Cerebellar cortex (tissue), 1 donor: ENCODE data around the gene CDHR4.
"Not testable (repeated sequence)": the region's sequence is repeated elsewhere in the genome, so short reads cannot be mapped to it uniquely, and the experiment has no call there.

Experiments used
- DNase-seq: peaks from one replicate; pipeline ENCODE4 v3.0.0-alpha.2; 2015; ENCODE audit warnings: low spot score

CDHR4 gene

GRCh38 chr3:49803465-49804140 is 3.9 kb upstream of the CDHR4 start:
- DNase-seq: peak; percentile 29

GRCh38 chr3:49802719-49803464 is 3.2 kb upstream of the CDHR4 start, which contains the start of gene INKA1:
TSS of gene INKA1 (plus strand) at chr3:49803261. CDS start at chr3:49803393, 132 bp downstream.
- DNase-seq: peak; percentile 86

- no peak for DNase-seq
Measured at GRCh38 chr3:49801160-49801559, 1.5 kb upstream of the CDHR4 start.

- no peak for DNase-seq
Measured at GRCh38 chr3:49799105-49799504, 568 bp downstream of the CDHR4 start.

- DNase-seq: no peak
Measured at GRCh38 chr3:49794926-49795905, 4.5 kb downstream of the CDHR4 start.

GRCh38 chr3:49794431-49794830 is 5.2 kb downstream of the CDHR4 start:
- no peak for DNase-seq

GRCh38 chr3:49793486-49794085 is 6.1 kb downstream of the CDHR4 start:
- no peak for DNase-seq

- no peak for DNase-seq
Measured at GRCh38 chr3:49792371-49793150, 7.1 kb downstream of the CDHR4 start.

GRCh38 chr3:49791571-49791970 is 8.1 kb downstream of the CDHR4 start:
- no peak for DNase-seq

GRCh38 chr3:49790626-49791411 is 8.9 kb downstream of the CDHR4 start:
- no peak for DNase-seq

GRCh38 chr3:49788056-49788455 is 11.6 kb downstream of the CDHR4 start:
- no peak for DNase-seq

GRCh38 chr3:49787536-49787935 is 12.1 kb downstream of the CDHR4 start:
- DNase-seq: no peak

- no peak for DNase-seq
Measured at GRCh38 chr3:49787182-49787464, 12.6 kb downstream of the CDHR4 start.

- peak; percentile 100 for DNase-seq
Measured at GRCh38 chr3:49786357-49787181, 13.1 kb downstream of the CDHR4 start, which contains the start of gene IP6K1. TSS of gene IP6K1 (minus strand) at chr3:49786542. CDS start at chr3:49748040, 38,502 bp downstream.

- peak; percentile 49 for DNase-seq
Measured at GRCh38 chr3:49785565-49786356, 13.9 kb downstream of the CDHR4 start.

- DNase-seq: not testable (repeated sequence)
Measured at GRCh38 chr3:49782277-49782676, 17.4 kb downstream of the CDHR4 start.

GRCh38 chr3:49781415-49782199 is 18.1 kb downstream of the CDHR4 start:
- DNase-seq: no peak

GRCh38 chr3:49780975-49781365 is 18.7 kb downstream of the CDHR4 start:
- DNase-seq: not testable (repeated sequence)
